Gastroesophageal sphincter (tissue), 3 donors: ENCODE results near the gene EBF4.

Experiments
- CTCF ChIP-seq, 4 experiments: fragments of 200-600 bp in 2 of 4; fragments of 450-650 bp in 2 of 4; sonication (generic) in 1 of 4; IDR thresholded peaks; one replicate each; pipeline ENCODE4 v1.5.1; 2017 to 2019; ENCODE audit warnings: antibody characterized with exemption in 4 of 4, mild to moderate bottlenecking in 2 of 4, moderate library complexity in 2 of 4
- POLR2AphosphoS5 ChIP-seq: sonication (generic); formaldehyde crosslinking; IDR thresholded peaks from one replicate; pipeline ENCODE4 v1.6.1; 2017; ENCODE audit warnings: antibody characterized with exemption

- no peak for TF ChIP-seq CTCF (IDR thresholded peaks at IDR 0.05)
- TF ChIP-seq POLR2AphosphoS5: no peak
These were observed 33.9 kb upstream of the EBF4 start for GRCh38 chr20:2658414-2659354.
